ENCODE measurements around the gene ISG20.

DNA sequence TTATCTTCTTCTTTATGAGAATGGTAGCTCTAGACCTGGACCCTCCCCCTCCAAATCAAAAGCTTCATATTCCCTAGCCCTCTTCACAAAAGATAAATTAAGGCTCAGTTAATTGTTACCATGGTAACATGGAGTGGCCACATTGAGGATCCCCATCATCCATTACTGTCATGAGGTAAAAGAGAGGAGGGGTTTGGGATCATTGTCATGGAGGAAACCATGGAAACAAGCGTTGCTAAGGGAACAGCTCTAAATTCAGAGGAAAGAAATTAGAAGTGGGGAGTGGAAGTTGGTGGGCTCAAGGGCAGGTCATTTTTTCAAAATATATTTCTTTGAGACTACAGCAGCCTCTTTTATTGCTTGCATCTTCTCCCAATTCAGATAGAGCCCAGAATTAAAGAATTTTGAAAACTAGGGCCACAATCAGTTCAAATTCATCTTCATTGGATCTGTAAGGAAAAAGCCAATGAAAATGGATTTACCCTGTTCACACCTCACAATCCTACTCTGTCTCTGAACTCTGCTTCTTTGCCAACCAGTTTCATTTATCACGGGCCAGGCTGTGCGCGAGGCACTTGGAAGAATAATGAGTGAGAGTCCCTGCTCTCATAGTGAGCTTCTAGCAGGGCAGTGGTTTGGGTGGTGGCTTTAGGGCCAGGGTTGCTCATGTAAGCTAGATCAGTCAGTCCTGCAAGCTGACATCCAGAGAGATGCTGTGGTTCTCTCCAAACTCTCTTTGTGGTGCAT lies 29.3 kb upstream of the ISG20 start:
- TF ChIP-seq, protein P1, sequence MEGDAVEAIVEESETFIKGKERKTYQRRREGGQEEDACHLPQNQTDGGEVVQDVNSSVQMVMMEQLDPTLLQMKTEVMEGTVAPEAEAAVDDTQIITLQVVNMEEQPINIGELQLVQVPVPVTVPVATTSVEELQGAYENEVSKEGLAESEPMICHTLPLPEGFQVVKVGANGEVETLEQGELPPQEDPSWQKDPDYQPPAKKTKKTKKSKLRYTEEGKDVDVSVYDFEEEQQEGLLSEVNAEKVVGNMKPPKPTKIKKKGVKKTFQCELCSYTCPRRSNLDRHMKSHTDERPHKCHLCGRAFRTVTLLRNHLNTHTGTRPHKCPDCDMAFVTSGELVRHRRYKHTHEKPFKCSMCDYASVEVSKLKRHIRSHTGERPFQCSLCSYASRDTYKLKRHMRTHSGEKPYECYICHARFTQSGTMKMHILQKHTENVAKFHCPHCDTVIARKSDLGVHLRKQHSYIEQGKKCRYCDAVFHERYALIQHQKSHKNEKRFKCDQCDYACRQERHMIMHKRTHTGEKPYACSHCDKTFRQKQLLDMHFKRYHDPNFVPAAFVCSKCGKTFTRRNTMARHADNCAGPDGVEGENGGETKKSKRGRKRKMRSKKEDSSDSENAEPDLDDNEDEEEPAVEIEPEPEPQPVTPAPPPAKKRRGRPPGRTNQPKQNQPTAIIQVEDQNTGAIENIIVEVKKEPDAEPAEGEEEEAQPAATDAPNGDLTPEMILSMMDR (IDR thresholded peaks at IDR 0.05): no peak
- TF ChIP-seq ZFX (IDR thresholded peaks at IDR 0.05; ENCODE audit: borderline replicate concordance): no peak

All from 22Rv1 (cell line).